Measurements from ENCODE around the gene ANXA3.
"Not testable (repeated sequence)": the region's sequence is repeated elsewhere in the genome, so short reads cannot be mapped to it uniquely, and the experiment has no call there.

Gene ANXA3

GRCh38 chr4:78581618-78582017, 30.0 kb downstream of the ANXA3 start:
- no peak for DNase-seq

GRCh38 chr4:78584863-78585547, 33.4 kb downstream of the ANXA3 start:
- no peak for DNase-seq

DNA sequence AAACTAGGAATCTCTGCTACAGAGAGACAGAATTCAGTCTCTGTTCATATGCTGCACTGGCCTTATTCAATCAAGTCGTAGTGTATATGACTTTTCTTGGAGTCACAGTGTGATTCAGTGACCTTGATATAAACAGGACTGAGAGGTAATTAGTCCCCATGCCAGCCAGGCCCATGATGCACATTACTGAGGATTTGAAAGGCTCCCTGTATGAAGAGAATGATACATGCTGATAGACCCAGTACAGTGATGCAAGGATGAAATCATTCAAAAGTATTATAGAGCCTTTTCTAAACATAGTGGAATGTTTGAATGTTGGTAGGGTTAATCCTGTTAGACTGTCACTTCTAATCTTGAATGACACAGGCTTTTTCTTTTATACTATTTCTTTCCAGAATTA, 34.1 kb downstream of the ANXA3 start:
- DNase-seq: no peak

GRCh38 chr4:78588894-78589545, 37.5 kb downstream of the ANXA3 start:
- DNase-seq: no peak

DNA sequence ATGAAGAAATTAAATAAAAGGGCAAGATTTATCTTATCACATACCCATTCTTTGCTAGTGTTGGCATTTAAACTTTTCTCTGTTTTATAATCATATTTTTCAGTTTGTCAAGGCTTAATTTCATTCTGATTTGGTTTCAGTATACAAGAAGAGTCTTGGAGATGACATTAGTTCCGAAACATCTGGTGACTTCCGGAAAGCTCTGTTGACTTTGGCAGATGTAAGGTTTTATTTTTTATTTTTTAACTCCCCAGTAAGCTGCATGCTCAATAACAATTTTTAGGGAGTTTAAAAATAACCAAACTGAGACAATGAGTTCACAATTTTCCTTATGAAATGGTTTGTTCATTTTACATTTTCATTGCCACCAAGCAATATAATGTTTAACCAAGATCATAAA, 39.8 kb downstream of the ANXA3 start:
- DNase-seq: no peak

- DNase-seq: no peak
Observed at GRCh38 chr4:78592088-78592783, 40.7 kb downstream of the ANXA3 start.

DNA sequence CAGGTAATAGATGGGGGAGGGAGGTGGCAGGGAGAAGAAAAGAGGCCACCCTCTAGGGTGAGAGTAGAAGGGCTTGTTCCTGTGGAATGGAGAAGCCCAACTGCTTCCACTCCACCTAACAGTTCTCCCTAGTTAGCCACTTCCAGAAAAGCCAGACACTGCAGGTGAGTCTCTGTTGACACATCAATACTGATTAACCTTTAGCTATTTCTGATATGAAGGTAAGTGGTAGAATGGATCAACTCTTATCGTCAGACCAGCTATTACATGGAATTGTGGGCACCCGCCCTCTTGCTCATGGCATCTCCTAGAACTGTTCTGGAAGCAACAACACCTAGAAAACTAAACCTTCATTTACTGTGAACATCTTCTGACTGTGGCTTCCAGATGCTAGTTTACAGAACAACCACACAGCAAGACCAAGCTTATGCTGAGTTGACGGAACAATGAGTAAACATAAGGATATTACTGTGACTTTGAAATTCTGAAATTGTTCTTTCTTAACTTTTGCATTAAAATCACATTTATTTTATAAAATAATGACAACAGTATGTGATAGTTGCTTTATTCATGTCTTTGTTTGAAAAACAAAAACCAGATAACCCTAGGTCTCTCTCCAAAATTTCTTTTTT, 44.7 kb downstream of the ANXA3 start:
- no peak for DNase-seq

- not testable (repeated sequence) for DNase-seq
Observed at GRCh38 chr4:78598431-78598830, 46.9 kb downstream of the ANXA3 start.

- DNase-seq: no peak
Observed at GRCh38 chr4:78599147-78599546, 47.6 kb downstream of the ANXA3 start.

GRCh38 chr4:78599931-78600375, 48.4 kb downstream of the ANXA3 start:
- DNase-seq: no peak

DNA sequence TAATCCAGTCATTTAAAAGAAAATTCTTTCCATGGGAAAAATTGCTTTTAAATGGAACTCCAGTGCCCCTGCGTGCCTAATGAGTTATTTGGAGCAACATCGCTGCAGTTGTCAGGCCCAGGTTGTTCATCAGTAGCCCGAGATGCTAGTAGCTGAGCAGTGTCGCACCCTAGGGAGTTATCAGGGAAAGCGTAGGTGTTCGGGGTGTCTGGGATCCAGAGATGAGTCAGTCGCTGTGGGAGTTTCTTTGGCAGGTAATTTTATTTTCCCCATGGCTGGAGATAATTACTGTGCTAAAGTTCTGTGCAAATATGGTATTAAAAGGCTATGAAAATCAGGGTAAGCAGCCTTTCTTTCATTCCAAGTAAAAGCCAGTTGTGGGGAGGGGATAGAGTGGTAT, 49.4 kb downstream of the ANXA3 start:
- no peak for DNase-seq

- DNase-seq: no peak
Observed at GRCh38 chr4:78602334-78602733, 50.8 kb downstream of the ANXA3 start.

GRCh38 chr4:78603384-78603783, 51.8 kb downstream of the ANXA3 start:
- no peak for DNase-seq

DNA sequence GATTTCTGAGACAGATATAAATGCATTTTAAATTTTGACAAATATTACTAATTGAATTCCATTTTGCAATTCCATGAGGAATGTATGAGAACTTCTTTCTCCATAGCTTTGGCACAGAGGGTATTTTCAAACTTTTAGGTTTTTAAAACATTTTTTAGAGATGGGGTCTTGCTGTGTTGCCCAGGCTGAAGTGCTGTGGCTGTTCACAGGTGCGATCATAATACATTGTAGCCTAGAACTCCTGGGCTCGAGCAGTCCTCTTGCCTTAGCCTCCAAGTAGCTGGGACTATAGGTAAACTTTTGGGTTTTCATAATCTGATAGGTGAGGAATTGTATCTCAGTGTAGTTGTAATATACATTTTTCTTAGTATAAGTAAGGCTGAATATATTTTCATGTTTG, 53.4 kb downstream of the ANXA3 start:
- DNase-seq: no peak

DNA sequence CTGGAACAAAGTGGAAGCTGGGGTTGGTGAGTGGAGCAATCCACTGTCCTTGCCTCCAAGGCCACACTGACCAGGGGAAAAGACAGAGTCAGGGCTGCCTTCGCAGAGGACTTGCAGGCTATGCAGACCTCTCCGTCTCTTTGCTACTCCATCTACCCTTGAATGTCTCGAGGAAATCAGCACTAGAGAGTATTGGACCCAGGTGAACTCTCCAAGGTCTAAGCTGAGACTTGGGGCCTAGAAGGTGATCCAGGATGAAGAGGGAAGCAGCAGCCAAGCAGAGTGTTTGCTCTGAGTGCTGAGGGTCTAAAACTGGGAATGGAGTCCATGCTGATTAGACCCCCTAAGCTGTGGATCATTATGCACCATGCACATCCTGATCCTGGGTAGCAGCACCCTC, 54.5 kb downstream of the ANXA3 start:
- DNase-seq: no peak

DNA sequence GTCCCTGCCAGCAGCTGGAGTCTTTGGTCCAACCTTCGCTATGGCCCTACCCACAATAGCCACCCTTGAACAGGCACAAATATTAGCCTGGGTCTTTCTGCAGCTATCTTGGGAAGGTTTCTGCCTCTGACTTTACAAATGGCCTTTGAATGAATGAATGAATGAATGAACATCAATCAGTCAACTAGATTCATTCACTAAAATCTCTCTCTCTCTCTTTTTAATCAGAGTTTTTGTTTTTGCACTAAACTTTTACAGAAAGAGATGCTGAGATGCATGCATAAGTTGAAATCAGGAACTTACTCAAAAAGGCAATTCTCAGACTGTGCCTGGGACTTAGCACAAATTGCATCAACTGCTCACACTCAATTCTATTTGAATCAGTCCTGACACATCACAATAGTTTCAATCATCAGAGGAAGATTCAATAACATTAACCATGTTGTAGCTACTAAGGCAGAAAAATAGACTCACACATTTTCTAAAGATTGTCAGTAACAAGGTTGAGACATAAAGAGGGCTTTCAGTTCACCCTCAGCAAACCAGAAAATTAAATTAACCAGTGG, 55.0 kb downstream of the ANXA3 start:
- DNase-seq: no peak

GRCh38 chr4:78608684-78609083, 57.1 kb downstream of the ANXA3 start:
- DNase-seq: no peak

- DNase-seq: no peak
Observed at GRCh38 chr4:78609580-78609979, 58.0 kb downstream of the ANXA3 start.

DNA sequence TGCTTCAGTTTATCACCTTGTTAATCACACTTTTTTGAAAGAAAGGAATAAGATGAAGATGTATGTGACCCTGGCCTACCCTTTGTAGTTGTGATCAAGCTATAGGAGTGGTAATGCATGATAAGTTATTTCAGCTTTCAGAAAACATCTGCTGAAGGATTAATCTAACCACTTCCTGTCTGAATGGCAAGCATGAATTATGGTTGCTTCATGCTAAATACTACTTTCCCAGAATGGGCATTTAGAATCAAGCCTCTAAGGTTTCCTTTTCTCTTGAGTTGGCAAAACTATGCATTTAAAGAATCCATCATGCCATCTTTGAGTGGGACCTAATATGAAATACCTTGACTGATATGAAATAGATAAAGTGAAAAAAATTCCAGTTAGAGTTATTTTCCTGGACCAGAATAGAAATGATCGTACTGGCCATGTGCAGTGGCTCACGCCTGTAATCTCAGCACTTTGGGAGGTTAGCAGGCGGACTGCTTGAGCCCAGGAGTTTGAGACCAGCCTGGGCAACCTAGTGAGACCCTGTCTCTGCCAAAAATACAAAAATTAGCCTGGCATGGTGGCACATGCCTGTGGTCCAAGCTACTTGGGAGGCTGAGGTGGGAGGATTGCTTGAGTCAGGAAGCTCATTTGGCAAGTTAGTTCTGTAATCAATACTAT, 59.1 kb downstream of the ANXA3 start:
- DNase-seq: no peak

DNA sequence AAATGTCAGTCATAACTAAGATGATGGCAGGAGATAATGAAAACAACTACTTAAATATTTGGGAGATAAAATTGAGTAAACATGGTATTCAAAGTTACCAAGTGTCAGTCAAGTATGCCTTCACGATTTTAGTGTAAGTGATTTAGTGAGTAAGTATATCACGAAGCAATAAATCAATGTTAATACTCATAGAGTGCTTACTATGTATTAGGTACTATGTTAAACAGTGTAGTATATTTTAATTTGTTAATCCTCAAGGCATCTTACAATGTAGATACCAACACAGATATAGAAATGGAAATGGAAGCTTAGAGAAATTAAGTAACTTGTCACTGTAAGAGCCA, 59.6 kb downstream of the ANXA3 start:
- DNase-seq: no peak

- no peak for DNase-seq
Observed at GRCh38 chr4:78612398-78613178, 61.0 kb downstream of the ANXA3 start.
